ENCODE data around the gene SLAMF8. TPM values are rescaled to one million over a fixed set of nuclear protein-coding genes. Genes with fewer than 3 reads are reported as not detected.

Gene SLAMF8
- total RNA-seq, 1 donor from 2014 or later: 1.00 TPM

DNA sequence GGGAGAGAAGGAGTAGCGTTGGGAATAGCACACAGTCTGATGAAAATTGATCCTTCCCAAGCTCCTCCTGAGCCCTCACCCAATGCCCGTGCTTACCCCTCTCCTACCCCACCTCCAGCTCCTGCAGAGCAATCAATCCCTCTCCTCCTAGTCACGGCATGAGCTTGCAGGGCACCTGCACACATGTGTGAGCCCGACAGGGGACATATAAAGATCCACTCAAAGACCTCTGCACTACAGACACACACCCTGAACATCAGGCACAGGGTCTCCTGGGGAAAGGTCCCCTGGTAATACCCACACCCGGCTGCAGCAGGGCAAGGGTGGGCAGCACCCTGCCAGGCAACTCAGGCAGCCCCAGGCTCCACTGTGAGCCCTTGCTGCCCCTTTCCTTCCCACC, 35.4 kb downstream of the SLAMF8 start:
- DNase-seq (no peak), ATAC-seq (ENCODE audit: poor library complexity) (no peak)
- intact Hi-C loops (cut with DNase I): no loop called here

DNA sequence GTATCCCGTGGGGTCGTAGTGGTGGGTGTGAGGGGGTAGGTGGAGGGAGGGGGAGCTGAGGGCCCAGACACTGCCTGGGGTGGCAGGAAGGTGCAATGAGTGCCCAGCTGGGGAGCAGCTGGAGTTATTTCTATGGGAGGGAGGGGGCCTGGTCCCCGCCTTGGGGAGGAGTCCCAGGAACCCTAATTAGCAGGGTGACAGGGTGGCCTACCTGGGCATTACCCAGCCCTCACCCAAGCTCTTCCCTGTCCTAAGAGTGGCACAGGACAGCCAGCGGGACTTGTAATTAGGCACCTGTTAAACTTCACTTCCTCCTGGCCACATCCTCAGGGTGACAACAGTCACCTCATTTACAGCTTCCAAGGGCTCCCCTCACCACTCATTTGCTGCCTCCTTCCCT, 35.9 kb downstream of the SLAMF8 start, which contains the start of gene VSIG8:
TSS of gene VSIG8 (minus strand) at position 101 of the 400 bp plus-strand sequence. CDS start 136 bp downstream, outside the sequence.
- ATAC-seq (ENCODE audit: poor library complexity): no peak

GRCh38 chr1:159864262-159864661, 37.6 kb downstream of the SLAMF8 start:
- ATAC-seq (ENCODE audit: poor library complexity) (no peak), DNase-seq (no peak)
- intact Hi-C loops (cut with DNase I): no loop called here

More for the DNA sequence above, 35.9 kb downstream of the SLAMF8 start, which contains the start of gene VSIG8:
- DNase-seq: no peak
- intact Hi-C loops (cut with DNase I): no loop called here

DNA sequence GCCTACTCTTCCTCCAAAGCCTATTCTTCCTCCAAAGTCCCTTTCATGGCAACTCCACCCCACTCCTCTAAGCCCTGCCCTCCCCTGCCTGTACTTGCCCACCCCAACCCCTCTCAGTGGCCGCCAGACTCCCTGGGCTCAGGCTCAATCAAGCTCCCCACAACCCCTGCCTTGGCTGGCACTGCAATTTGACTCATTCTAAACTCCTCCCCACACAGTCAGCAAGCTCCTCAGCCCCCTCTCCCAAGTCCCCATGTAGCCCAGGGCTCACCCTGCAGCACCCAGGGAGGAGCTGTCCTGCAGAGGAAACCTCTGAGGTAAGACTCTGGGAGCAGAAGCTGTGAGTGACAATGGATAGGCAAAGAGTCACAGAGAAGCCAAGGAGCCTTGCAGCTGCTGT, 39.4 kb downstream of the SLAMF8 start:
- DNase-seq: no peak
- intact Hi-C loops (cut with DNase I): no loop called here
- no peak for ATAC-seq (ENCODE audit: poor library complexity)

- DNase-seq (no peak), ATAC-seq (ENCODE audit: poor library complexity) (no peak)
- intact Hi-C loops (cut with DNase I): no loop called here
These were observed 40.4 kb downstream of the SLAMF8 start for GRCh38 chr1:159866905-159867663.

- DNase-seq (peak; percentile 48), ATAC-seq (ENCODE audit: poor library complexity) (peak; percentile 92)
- intact Hi-C loops (cut with DNase I): no loop called here
These were observed 41.0 kb downstream of the SLAMF8 start for GRCh38 chr1:159867664-159868026.

DNA sequence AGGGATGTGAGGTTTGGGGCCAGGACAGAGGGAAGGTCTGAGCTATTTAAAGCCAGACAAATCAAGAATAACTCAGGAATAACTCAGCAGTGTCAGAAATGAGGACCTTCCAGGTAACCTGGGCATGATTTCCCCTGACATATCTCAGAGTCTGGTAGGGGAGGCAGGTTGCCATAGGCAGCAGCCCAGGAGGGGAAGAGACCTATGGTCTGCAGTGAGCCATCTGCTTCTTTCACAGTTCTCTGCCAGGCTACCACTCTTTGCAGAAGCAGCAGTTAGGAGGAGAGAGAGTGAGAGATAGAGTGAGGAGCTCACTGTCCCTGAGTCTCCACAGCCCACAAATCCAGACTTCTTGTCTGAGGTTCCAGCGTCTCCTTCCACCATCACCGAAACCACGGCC, 42.1 kb downstream of the SLAMF8 start:
- ATAC-seq (ENCODE audit: poor library complexity): no peak
- intact Hi-C loops (cut with DNase I): no loop called here
- DNase-seq: no peak

DNA sequence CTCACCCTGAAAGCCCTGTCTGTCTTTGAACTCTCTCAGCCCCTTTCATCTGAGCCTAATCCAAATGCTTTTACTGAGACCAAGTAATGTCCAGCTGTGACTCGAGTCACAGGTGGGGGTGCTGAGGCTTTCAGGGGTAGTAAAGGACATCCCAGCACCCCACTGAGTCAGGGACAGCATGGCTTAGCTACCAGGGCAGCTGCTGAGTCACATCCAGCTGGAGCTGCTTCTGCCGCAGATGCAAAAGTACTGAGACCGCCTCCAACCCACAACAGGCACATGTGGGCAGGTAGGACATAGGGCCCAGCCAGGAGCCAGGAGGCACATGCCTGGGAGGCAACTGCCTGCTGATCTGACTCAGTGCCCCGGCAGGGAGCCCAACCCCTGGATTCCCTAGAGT, 42.5 kb downstream of the SLAMF8 start:
- intact Hi-C loops (cut with DNase I): no loop called here
- DNase-seq (no peak), ATAC-seq (ENCODE audit: poor library complexity) (no peak)

GRCh38 chr1:159869607-159870006, 42.9 kb downstream of the SLAMF8 start:
- intact Hi-C loops (cut with DNase I): no loop called here
- DNase-seq (no peak), ATAC-seq (ENCODE audit: poor library complexity) (no peak)

GRCh38 chr1:159870704-159871103, 44.0 kb downstream of the SLAMF8 start:
- intact Hi-C loops (cut with DNase I): no loop called here
- no peak for ATAC-seq (ENCODE audit: poor library complexity)
- no peak for DNase-seq

GRCh38 chr1:159872891-159873290, 46.2 kb downstream of the SLAMF8 start:
- no peak for ATAC-seq (ENCODE audit: poor library complexity)
- no peak for DNase-seq
- intact Hi-C loops (cut with DNase I): no loop called here

GRCh38 chr1:159873530-159874143, 47.0 kb downstream of the SLAMF8 start:
- no peak for DNase-seq
- intact Hi-C loops (cut with DNase I): no loop called here

GRCh38 chr1:159877695-159878444, 51.2 kb downstream of the SLAMF8 start:
- intact Hi-C loops (cut with DNase I): no loop called here
- ATAC-seq (ENCODE audit: poor library complexity) (no peak), DNase-seq (no peak)

More at GRCh38 chr1:159873530-159874143, 47.0 kb downstream of the SLAMF8 start:
- ATAC-seq (ENCODE audit: poor library complexity): no peak

GRCh38 chr1:159879136-159879535, 52.5 kb downstream of the SLAMF8 start:
- intact Hi-C loops (cut with DNase I): no loop called here
- ATAC-seq (ENCODE audit: poor library complexity): no peak
- no peak for DNase-seq

- ATAC-seq (ENCODE audit: poor library complexity) (no peak), DNase-seq (no peak)
These were observed 53.3 kb downstream of the SLAMF8 start for GRCh38 chr1:159879977-159880376.

DNA sequence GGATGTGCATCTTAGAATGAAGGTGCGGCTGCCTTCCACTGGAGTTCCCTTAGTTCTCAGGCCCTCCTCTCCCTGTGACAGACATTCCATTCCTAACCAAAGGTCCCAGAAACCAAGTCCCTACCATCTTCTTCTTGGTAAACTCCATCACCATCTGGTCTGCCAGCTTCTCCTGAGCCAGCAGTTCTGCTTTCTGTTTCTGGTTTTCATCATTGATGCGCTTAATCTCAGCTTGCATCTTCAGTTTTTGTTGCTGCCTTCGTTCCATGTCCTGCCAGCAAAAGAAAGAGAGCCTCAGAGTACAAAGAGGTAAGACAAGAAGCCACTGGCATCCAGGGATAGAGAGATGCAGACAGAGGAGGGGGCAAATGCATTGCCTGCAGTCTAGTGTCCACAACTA, 53.8 kb downstream of the SLAMF8 start:
- ATAC-seq (ENCODE audit: poor library complexity) (no peak), DNase-seq (no peak)
- intact Hi-C loops (cut with DNase I): no loop called here

More at GRCh38 chr1:159879977-159880376, 53.3 kb downstream of the SLAMF8 start:
- intact Hi-C loops (cut with DNase I): no loop called here

DNA sequence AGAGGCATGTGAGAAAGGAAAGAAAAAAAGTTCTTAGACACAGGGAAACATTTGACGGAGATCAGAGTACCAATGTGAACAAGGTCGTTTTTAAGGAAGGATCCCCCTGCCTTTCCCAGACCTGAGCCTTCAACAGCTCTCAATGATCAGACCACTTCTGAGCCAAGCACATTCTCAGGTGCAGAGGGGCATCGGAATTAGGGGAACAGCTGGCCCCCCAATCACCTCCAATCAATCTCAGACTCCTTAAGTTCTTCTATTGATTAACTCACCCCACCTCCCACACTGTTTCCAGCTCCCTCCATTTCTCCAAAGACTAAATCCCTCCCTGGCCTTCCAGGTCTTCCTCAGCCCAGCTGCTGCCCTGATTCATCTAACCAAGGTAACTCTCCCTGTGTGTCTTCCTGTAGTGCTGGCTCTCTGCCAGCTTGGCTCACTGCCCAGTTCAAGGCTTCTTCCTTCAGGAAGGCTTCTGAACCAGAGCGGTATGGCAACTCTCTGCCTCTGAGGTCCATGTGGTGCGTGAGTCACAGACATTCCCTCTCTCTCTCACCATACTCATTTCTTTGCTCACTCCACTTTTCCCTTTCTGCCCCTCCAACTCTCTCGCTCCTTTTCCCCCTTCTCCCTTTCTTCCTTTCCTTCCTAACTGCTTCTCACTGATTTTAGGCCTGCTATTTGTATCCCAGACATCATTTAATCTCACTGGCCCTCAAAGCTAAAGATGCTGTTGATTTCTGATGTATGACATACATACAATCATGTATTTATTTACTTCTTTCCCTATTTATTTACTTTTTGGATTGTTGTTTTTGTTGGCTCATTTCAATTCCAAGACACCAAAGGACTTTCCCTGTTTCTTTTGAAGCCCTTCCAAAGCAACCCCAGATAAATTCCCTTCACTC, 55.2 kb downstream of the SLAMF8 start:
- ATAC-seq (ENCODE audit: poor library complexity): no peak
- peak; percentile 82 for DNase-seq
- intact Hi-C loops (cut with DNase I): no loop called here

- DNase-seq (no peak), ATAC-seq (ENCODE audit: poor library complexity) (no peak)
- intact Hi-C loops (cut with DNase I): no loop called here
These were observed 55.8 kb downstream of the SLAMF8 start for GRCh38 chr1:159882527-159882862.

GRCh38 chr1:159883134-159883533, 56.5 kb downstream of the SLAMF8 start:
- ATAC-seq (ENCODE audit: poor library complexity) (no peak), DNase-seq (no peak)
- intact Hi-C loops (cut with DNase I): no loop called here

Data from Right ventricle myocardium superior (tissue), 1 donor.